Mesenchymal stem cell (in vitro differentiated cells and primary cell): ENCODE data around the gene CHMP4B.

ENCODE experiments used
- DNase-seq: peaks from one replicate; pipeline ENCODE4 v3.0.0-alpha.2; 2013
- H2AFZ ChIP-seq: one replicate; pipeline ENCODE4 v1.6.1; 2013; ENCODE audit warnings: low read depth, mild to moderate bottlenecking, control low read depth, inconsistent platforms, low read length, moderate library complexity
- H2AK5ac ChIP-seq: 2 replicates; pipeline ENCODE4 v1.6.1; 2013; ENCODE audit warnings: low read length, moderate library complexity, mild to moderate bottlenecking, inconsistent platforms; ENCODE audit not compliant: severe bottlenecking
- H2BK120ac ChIP-seq: one replicate; pipeline ENCODE4 v1.6.1; 2013; ENCODE audit warnings: low read depth, mild to moderate bottlenecking, inconsistent platforms, low read length, moderate library complexity
- H2BK12ac ChIP-seq, 2 experiments: one replicate each; pipeline ENCODE4 v1.6.1; 2013; ENCODE audit warnings: inconsistent platforms in 2 of 2, low read length in 2 of 2, mild to moderate bottlenecking in 2 of 2, moderate library complexity in 2 of 2, control low read depth in 1 of 2
- H2BK15ac ChIP-seq: one replicate; pipeline ENCODE4 v1.6.1; 2013; ENCODE audit warnings: mild to moderate bottlenecking, low read depth, inconsistent platforms; ENCODE audit not compliant: poor library complexity, severe bottlenecking
- H2BK5ac ChIP-seq: 2 replicates; pipeline ENCODE4 v1.6.1; 2013; ENCODE audit warnings: low read depth, mild to moderate bottlenecking, low read length, control low read depth, inconsistent platforms; ENCODE audit not compliant: poor library complexity, severe bottlenecking
- H3K14ac ChIP-seq, 2 experiments: one replicate each; pipeline ENCODE4 v1.6.1; 2013; ENCODE audit warnings: inconsistent platforms in 2 of 2, low read length in 2 of 2, control low read depth in 1 of 2, mild to moderate bottlenecking in 1 of 2, moderate library complexity in 1 of 2
- H3K18ac ChIP-seq, 2 experiments: one replicate each; pipeline ENCODE4 v1.6.1; 2013; ENCODE audit warnings: inconsistent platforms in 2 of 2, low read length in 2 of 2, control low read depth in 1 of 2, low read depth in 1 of 2, mild to moderate bottlenecking in 1 of 2
- H3K23ac ChIP-seq, 2 experiments: one replicate each; pipeline ENCODE4 v1.6.1; 2013; ENCODE audit warnings: inconsistent platforms in 2 of 2, low read length in 2 of 2, mild to moderate bottlenecking in 2 of 2, moderate library complexity in 2 of 2, control low read depth in 1 of 2
- H3K27ac ChIP-seq: 2 replicates; pipeline ENCODE4 v1.5.1; 2013; ENCODE audit warnings: mild to moderate bottlenecking, moderate library complexity, low read length, control low read depth, inconsistent platforms; ENCODE audit not compliant: poor library complexity, severe bottlenecking
- H3K27me3 ChIP-seq, 2 experiments: 2 replicates each; pipeline versions ENCODE4 v1.6.1 to v1.7.0; 2013; ENCODE audit warnings: low read length in 2 of 2, mild to moderate bottlenecking in 2 of 2, moderate library complexity in 2 of 2, control low read depth in 1 of 2, inconsistent platforms in 1 of 2; ENCODE audit not compliant: control insufficient read depth in 1 of 2, insufficient read depth in 1 of 2
- H3K36me3 ChIP-seq, 2 experiments: 2 replicates each; pipeline versions ENCODE4 v1.6.1 to v1.7.0; 2013; ENCODE audit warnings: low read length in 2 of 2, control low read depth in 1 of 2, inconsistent platforms in 1 of 2, low read depth in 1 of 2, mild to moderate bottlenecking in 1 of 2; ENCODE audit not compliant: insufficient read depth in 2 of 2, control insufficient read depth in 1 of 2
- H3K4ac ChIP-seq, 2 experiments: one replicate each; pipeline ENCODE4 v1.6.1; 2013; ENCODE audit warnings: inconsistent platforms in 2 of 2, low read length in 2 of 2, mild to moderate bottlenecking in 2 of 2, moderate library complexity in 2 of 2, control low read depth in 1 of 2, low read depth in 1 of 2
- H3K4me1 ChIP-seq: 2 replicates; pipeline ENCODE4 v1.6.1; 2013; ENCODE audit warnings: low read depth, low read length, control low read depth; ENCODE audit not compliant: control insufficient read depth, insufficient read depth
- H3K4me2 ChIP-seq: 2 replicates; pipeline ENCODE4 v1.6.1; 2013; ENCODE audit warnings: low read length, mild to moderate bottlenecking, inconsistent platforms; ENCODE audit not compliant: poor library complexity, severe bottlenecking
- H3K4me3 ChIP-seq, 2 experiments: 2 replicates each; pipeline versions ENCODE4 v1.5.1 to v1.7.0; 2013; ENCODE audit warnings: low read length in 2 of 2, mild to moderate bottlenecking in 2 of 2, control low read depth in 1 of 2, low read depth in 1 of 2; ENCODE audit not compliant: insufficient read depth in 1 of 2
- H3K79me1 ChIP-seq: replicated peaks from 2 replicates; pipeline ENCODE4 v1.6.1; 2013; ENCODE audit warnings: mild to moderate bottlenecking, control low read depth, low read length, inconsistent platforms; ENCODE audit not compliant: poor library complexity, severe bottlenecking
- H3K9ac ChIP-seq: 2 replicates; pipeline ENCODE4 v1.7.0; 2013; ENCODE audit warnings: mild to moderate bottlenecking, low read length, moderate library complexity
- H3K9me3 ChIP-seq: 2 replicates; pipeline ENCODE4 v1.7.0; 2013; ENCODE audit warnings: mild to moderate bottlenecking, low read length; ENCODE audit not compliant: control insufficient read depth
- H4K8ac ChIP-seq: one replicate; pipeline ENCODE4 v1.6.1; 2013; ENCODE audit warnings: inconsistent platforms, mild to moderate bottlenecking, low read length, moderate library complexity
- H4K91ac ChIP-seq: one replicate; pipeline ENCODE4 v1.6.1; 2013; ENCODE audit warnings: mild to moderate bottlenecking, low read length, inconsistent platforms
- WGBS: methylation state at CpG from one replicate; pipeline ENCODE4 v1.1.7; 2013; ENCODE audit warnings: mixed read lengths; 5-methylcytosine and 5-hydroxymethylcytosine counted together

Gene CHMP4B

DNA sequence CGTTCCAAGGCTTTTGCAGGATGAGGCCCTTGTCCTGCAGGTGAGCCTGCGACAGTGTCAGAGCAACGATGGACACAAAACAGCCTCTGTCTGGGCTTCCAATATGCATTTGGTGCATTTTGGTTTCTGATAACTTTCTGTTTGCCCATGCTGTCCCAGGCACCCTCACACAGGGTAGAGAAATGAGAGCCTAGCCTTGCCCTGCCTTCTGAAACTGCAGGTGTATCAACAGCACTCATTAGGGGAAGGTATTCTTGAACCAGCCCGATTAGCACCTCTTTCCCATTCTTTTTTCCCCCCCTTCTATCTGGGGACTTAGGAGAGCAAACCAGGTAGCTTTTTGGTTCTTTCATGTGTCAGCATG is 30.3 kb downstream of the CHMP4B start:
- H3K27ac ChIP-seq, result no peak overlapping the region
- H2BK15ac ChIP-seq, result no peak overlapping the region
- H3K79me1 ChIP-seq, result peaks cover 21% of the 10 kb centered on the region
- H3K4me3 ChIP-seq, result no peak overlapping the region
- H3K27me3 ChIP-seq, result no peaks in the 10 kb centered on the region
- no peaks in the 10 kb centered on the region for H3K9me3 ChIP-seq
- 96% methylated on average over 3 of the region's 4 CpGs for WGBS
- H2AFZ ChIP-seq, result no peak overlapping the region
- no peak overlapping the region for H4K91ac ChIP-seq
- peak overlapping the region in 1 of 2 experiments; percentile 66 for H3K14ac ChIP-seq
- no peak overlapping the region for H3K4me2 ChIP-seq
- no peak overlapping the region for H3K4ac ChIP-seq
- peaks cover 16% of the 10 kb centered on the region for H3K4me1 ChIP-seq
- H2BK120ac ChIP-seq, result no peak overlapping the region
- H3K18ac ChIP-seq, result no peak overlapping the region
- H3K9ac ChIP-seq, result no peak overlapping the region
- H3K36me3 ChIP-seq, result peaks cover 0 to 4% of the 10 kb centered on the region in 2 experiments
- H3K23ac ChIP-seq, result no peak overlapping the region
- H2AK5ac ChIP-seq, result no peak overlapping the region
- DNase-seq, result no peak
- H4K8ac ChIP-seq, result no peak overlapping the region
- no peak overlapping the region for H2BK12ac ChIP-seq
- H2BK5ac ChIP-seq, result no peak overlapping the region

DNA sequence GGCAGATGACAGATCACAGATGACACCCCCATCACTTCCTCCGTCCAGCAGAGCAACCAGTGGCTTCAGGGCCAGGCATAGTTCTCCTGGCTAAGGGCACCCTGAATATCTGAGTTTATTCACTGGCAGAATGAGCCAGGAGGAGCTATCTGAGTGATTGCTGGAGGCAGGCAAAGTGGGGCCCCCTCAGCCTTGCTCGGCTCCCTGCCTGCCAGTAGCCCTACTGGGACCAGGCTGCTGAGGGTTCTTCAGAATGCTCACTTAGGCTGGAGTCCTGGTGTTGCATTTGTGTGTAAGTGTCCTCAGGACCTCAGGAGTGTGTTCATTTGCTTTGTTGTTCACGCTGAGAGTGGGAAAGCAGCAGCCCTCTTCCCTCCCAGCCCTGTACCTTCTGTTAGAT is 31.2 kb downstream of the CHMP4B start:
- no peak overlapping the region for H4K91ac ChIP-seq
- peaks cover 19% of the 10 kb centered on the region for H3K4me1 ChIP-seq

DNA sequence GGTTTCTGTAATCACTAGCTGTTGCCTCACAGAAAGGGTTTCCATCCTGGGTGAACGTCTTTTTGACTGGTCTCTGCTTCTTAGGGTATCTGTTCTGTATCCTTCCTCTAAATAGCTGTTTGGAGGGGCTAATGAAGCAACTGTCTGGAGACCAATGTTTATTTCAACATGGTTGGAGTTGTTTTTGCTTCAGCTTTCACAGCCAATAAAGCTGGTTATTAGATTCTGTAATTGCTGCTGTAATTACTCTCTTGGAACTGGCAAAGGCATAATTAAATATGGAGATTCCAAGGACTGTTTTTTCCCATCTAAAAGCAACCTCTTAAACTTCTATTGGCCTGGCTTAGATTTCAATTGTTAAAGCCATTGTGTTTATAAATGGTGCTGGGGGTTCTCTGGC is 31.9 kb downstream of the CHMP4B start:
- H2AFZ ChIP-seq, result no peak overlapping the region
- no peak overlapping the region for H2BK12ac ChIP-seq
- no peak overlapping the region for H3K4me2 ChIP-seq
- H2AK5ac ChIP-seq, result no peak overlapping the region
- H3K4me1 ChIP-seq, result peaks cover 19% of the 10 kb centered on the region
- H3K9ac ChIP-seq, result no peak overlapping the region
- DNase-seq, result no peak
- no peaks in the 10 kb centered on the region for H3K27me3 ChIP-seq
- H3K4ac ChIP-seq, result no peak overlapping the region
- no peak overlapping the region for H3K14ac ChIP-seq
- H3K9me3 ChIP-seq, result no peaks in the 10 kb centered on the region
- H4K8ac ChIP-seq, result no peak overlapping the region
- H3K4me3 ChIP-seq, result no peak overlapping the region
- H4K91ac ChIP-seq, result no peak overlapping the region
- peaks cover 21% of the 10 kb centered on the region for H3K79me1 ChIP-seq
- H3K23ac ChIP-seq, result no peak overlapping the region
- peaks cover 0 to 4% of the 10 kb centered on the region in 2 experiments for H3K36me3 ChIP-seq
- 18% methylated on average over 1 of the region's 1 CpG for whole genome bisulfite sequencing
- no peak overlapping the region for H3K18ac ChIP-seq
- H3K27ac ChIP-seq, result no peak overlapping the region
- no peak overlapping the region for H2BK15ac ChIP-seq
- no peak overlapping the region for H2BK120ac ChIP-seq
- no peak overlapping the region for H2BK5ac ChIP-seq

More for the DNA sequence above, 31.2 kb downstream of the CHMP4B start:
- Histone ChIP-seq H3K27ac (no peak overlapping the region), H3K9me3 (no peaks in the 10 kb centered on the region), H3K4ac (peak overlapping the region in 1 of 2 experiments; percentile 5), H3K14ac (no peak overlapping the region), H3K23ac (no peak overlapping the region), H2BK15ac (no peak overlapping the region), H2BK12ac (no peak overlapping the region), H3K9ac (no peak overlapping the region), H2BK120ac (no peak overlapping the region), H3K4me2 (no peak overlapping the region), H3K36me3 (peaks cover 0 to 4% of the 10 kb centered on the region in 2 experiments), H2AK5ac (no peak overlapping the region), H3K79me1 (peaks cover 19% of the 10 kb centered on the region), H3K27me3 (no peaks in the 10 kb centered on the region), H3K4me3 (no peak overlapping the region), H4K8ac (no peak overlapping the region), H2BK5ac (no peak overlapping the region), H2AFZ (no peak overlapping the region), H3K18ac (peak overlapping the region in 1 of 2 experiments; percentile 5)
- 95% methylated on average over 2 of the region's 3 CpGs for WGBS
- DNase-seq, result no peak

DNA sequence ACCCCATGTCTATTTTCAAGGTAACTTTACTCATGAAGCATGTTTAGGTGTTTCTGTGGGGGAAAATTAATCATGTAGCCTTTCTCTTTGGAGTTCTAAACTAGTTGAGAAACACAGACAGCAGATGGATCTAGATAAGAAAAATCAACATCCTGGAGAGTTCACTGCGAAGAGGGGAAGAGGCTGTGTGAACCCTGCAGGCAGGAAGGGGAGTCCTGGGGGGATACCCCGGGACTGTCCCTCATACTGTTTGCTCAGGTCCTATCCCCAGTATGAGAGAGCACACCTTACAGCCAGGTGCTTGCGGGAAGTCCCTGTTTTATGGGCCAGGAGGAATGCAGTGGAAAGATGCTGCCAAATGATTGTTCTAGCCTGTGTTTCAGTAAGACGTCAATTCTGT is 32.7 kb downstream of the CHMP4B start:
- Histone ChIP-seq H3K4ac (no peak overlapping the region), H2AK5ac (no peak overlapping the region), H3K9me3 (no peaks in the 10 kb centered on the region), H3K23ac (no peak overlapping the region), H4K91ac (no peak overlapping the region), H3K14ac (no peak overlapping the region), H3K27ac (no peak overlapping the region), H2BK120ac (no peak overlapping the region), H3K4me1 (peaks cover 19% of the 10 kb centered on the region), H2BK5ac (no peak overlapping the region), H2BK15ac (no peak overlapping the region), H2BK12ac (peak overlapping the region in 1 of 2 experiments; percentile 19), H2AFZ (no peak overlapping the region), H4K8ac (no peak overlapping the region), H3K79me1 (peaks cover 20% of the 10 kb centered on the region), H3K4me3 (no peak overlapping the region), H3K9ac (no peak overlapping the region), H3K36me3 (peaks cover 7 to 10% of the 10 kb centered on the region in 2 experiments), H3K27me3 (no peaks in the 10 kb centered on the region), H3K18ac (peak overlapping the region in 1 of 2 experiments; percentile 64), H3K4me2 (no peak overlapping the region)
- DNase-seq, result no peak
- WGBS, result 59% methylated on average over 4 of the region's 4 CpGs
